AG04449 (cell line): ENCODE results near the gene ABCC3.

ENCODE experiments used
- CTCF ChIA-PET: fragments of 350-600 bp; formaldehyde crosslinking; extraction: SDS; loops from one replicate; lab custom pipeline; 2021; ENCODE audit warnings: antibody characterized with exemption; lab: Yijun Ruan, JAX
- POLR2A ChIA-PET: fragments of 400-600, 350-600 bp; formaldehyde crosslinking; extraction: SDS; loops from one replicate; lab custom pipeline; 2020; ENCODE audit warnings: antibody characterized with exemption, inconsistent platforms; lab: Yijun Ruan, JAX
- DNase-seq: peaks from one replicate; pipeline ENCODE4 v3.0.0-alpha.2; 2010; ENCODE audit warnings: low read depth, low spot score
- H3K4me3 ChIP-seq: 2 replicates; pipeline ENCODE4 v1.5.1; 2011; ENCODE audit warnings: low read depth, mild to moderate bottlenecking, control low read depth, low read length
- CTCF ChIP-seq: IDR thresholded peaks from one replicate; pipeline ENCODE4 v1.5.1; 2011; ENCODE audit warnings: mild to moderate bottlenecking, moderate library complexity, low read length, control low read depth, inconsistent platforms; ENCODE audit not compliant: insufficient read depth; ENCODE audit errors: missing control alignments

ABCC3 gene

GRCh38 chr17:50618300-50618699 is 16.4 kb upstream of the ABCC3 start:
- ChIA-PET POLR2A (interaction anchor here (1.2 kb wide), 1 partner anchor 21 kb away, joined by 3 read pairs; no protein-coding TSS in a partner anchor), CTCF (interaction anchor here (0.8 to 5.3 kb wide), 6 partner anchors 8 to 77 kb away, joined by 3 to 40 read pairs (median 9); no protein-coding TSS in a partner anchor)
- no peak for DNase-seq
- no peak overlapping the region for H3K4me3 ChIP-seq
- no peak for TF ChIP-seq CTCF

DNA sequence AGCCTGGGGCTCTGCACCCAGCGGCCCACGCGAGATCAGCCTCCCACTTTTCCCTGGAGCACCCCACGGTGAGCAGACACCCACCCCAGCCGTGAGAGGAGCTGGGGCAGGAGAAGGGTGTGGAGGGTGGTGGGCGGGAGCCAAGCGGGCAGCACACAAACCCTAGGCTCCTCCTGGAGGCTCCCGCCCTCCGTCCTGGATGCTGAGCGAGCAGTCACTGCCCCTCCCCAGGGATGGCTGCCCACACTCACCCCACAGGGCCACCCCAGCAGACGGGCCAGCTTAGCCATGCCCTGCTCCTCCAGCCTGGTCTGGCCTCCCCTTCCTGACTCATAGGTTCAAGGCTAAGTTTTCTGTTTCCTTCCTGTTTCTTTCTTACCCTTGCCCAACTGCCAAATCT is 15.7 kb upstream of the ABCC3 start:
- DNase-seq, result no peak
- ChIA-PET POLR2A (interaction anchor here (1.2 kb wide), 1 partner anchor 20 kb away, joined by 3 read pairs; no protein-coding TSS in a partner anchor), CTCF (interaction anchor here (1.0 to 13.2 kb wide), 5 partner anchors 8 to 76 kb away, joined by 3 to 231 read pairs (median 26); partner anchors contain the start of gene SPATA20)
- no peak for TF ChIP-seq CTCF
- no peak overlapping the region for H3K4me3 ChIP-seq

DNA sequence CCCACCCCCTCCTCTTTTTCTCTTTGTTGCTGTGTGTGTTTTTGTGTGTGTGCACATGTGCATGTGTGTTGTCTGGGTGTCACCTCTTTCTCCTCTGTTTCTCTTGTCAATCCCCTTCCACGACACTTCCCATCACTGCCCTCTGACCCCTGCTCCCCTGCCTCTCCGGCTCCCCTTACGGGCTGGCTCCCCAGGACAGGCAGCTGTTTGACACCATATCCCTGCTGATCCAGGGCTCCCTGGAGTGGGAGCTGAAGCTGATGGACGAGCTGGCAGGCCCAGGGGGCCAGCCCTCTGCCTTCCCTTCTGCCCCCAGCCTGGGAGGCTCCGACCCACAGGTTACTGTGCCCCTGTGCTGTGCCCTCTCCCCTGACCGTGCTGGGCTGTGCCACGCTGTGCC is 15.2 kb upstream of the ABCC3 start:
- POLR2A ChIA-PET, result interaction anchor here (1.2 kb wide), 1 partner anchor 20 kb away, joined by 3 read pairs; no protein-coding TSS in a partner anchor
- H3K4me3 ChIP-seq, result no peak overlapping the region
- CTCF ChIA-PET, result interaction anchor here (1.2 to 13.2 kb wide), 3 partner anchors 10 to 70 kb away, joined by 3 to 231 read pairs (median 40); partner anchors contain the start of gene SPATA20

DNA sequence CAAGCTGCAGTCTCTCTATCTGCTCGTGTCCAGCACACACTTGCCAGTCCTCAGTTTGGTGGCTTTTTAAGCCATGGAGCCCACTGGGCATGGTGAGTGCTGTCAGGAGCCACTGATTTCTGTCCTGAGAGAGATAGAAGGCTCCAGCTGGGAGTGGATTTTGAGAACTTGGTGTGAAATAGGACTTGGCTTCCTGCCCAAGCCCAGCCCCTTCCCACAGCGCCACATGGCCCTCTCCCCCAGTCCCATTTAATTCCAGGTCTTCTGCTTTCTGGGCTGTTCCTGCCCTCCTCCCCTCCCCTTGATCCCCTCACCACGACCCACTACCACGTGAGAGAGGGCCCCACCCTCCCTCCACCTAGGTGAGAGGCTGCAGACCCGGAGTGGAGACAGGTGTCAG is 14.4 kb upstream of the ABCC3 start:
- POLR2A ChIA-PET, result no interaction called here
- CTCF ChIA-PET, result interaction anchor here (1.2 to 13.2 kb wide), 3 partner anchors 10 to 70 kb away, joined by 3 to 231 read pairs (median 40); partner anchors contain the start of gene SPATA20
- no peak for DNase-seq

More for the DNA sequence above, 15.2 kb upstream of the ABCC3 start:
- no peak for DNase-seq
- TF ChIP-seq CTCF, result no peak

GRCh38 chr17:50620858-50621257 is 13.8 kb upstream of the ABCC3 start:
- CTCF ChIA-PET, result interaction anchor here (5.3 to 13.2 kb wide), 3 partner anchors 9 to 71 kb away, joined by 40 to 231 read pairs (median 166); partner anchors contain the start of genes ABCC3 and SPATA20
- TF ChIP-seq CTCF, result no peak
- H3K4me3 ChIP-seq, result no peak overlapping the region
- DNase-seq, result no peak
- POLR2A ChIA-PET, result no interaction called here

More for the DNA sequence above, 14.4 kb upstream of the ABCC3 start:
- H3K4me3 ChIP-seq, result no peak overlapping the region
- no peak for TF ChIP-seq CTCF

DNA sequence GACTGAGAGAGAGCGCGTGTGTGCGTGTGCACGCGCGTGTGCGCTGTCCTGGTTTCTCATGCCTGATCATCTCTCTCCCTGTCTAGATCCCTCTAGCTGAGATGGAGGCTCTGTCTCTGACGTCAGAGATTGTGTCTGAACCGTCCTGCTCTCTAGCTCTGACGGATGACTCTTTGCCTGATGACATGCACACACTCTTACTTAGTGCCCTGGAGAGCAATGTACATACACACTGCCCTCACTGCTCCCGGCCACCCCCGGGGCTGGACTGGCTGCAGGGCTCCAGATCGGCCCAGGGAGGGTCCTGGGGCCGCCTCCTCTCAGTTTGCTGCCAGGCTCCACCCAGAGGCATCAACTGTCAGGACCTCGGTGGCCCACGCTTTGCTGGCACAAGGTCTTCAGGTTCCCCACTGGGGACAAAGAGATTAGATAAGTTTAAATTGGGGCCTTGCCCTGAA is 13.1 kb upstream of the ABCC3 start:
- ChIA-PET CTCF (interaction anchor here (5.3 to 13.2 kb wide), 4 partner anchors 8 to 73 kb away, joined by 40 to 231 read pairs (median 158); partner anchors contain the start of genes ABCC3 and SPATA20), POLR2A (no interaction called here)

More for the DNA sequence above, 13.1 kb upstream of the ABCC3 start:
- DNase-seq, result no peak
- no peak for TF ChIP-seq CTCF
- H3K4me3 ChIP-seq, result no peak overlapping the region
